Keratinocyte (primary cell): Measurements from ENCODE around the gene ZDHHC12. TPM values are rescaled to one million over a fixed set of nuclear protein-coding genes. Genes with fewer than 3 reads are reported as not detected.

Source experiments
- DNase-seq: peaks from one replicate; pipeline ENCODE4 v3.0.0-alpha.2; 2011; ENCODE audit warnings: low read depth, missing footprints, low spot score
- FAIRE-seq: peaks from 2 replicates; lab custom pipeline; 2011; peaks lifted over from hg19 to GRCh38; lab: Jason Lieb, UNC
- H2AFZ ChIP-seq: 2 replicates; pipeline ENCODE4 v1.6.0; 2012; ENCODE audit warnings: low read length, control low read depth, inconsistent platforms; ENCODE audit not compliant: control insufficient read depth
- H3K27ac ChIP-seq: 2 replicates; pipeline ENCODE4 v1.5.1; 2011; ENCODE audit warnings: low read length; ENCODE audit not compliant: control insufficient read depth, insufficient read depth
- H3K27me3 ChIP-seq: 3 replicates; pipeline ENCODE4 v1.6.0; 2011; ENCODE audit warnings: low read length; ENCODE audit not compliant: control insufficient read depth, insufficient read depth; ENCODE audit errors: extremely low read depth
- H3K36me3 ChIP-seq, 2 experiments: 2 replicates in 1 of 2; 3 replicates in 1 of 2; pipeline ENCODE4 v1.5.1; 2011; ENCODE audit warnings: low read length in 2 of 2, mild to moderate bottlenecking in 1 of 2; ENCODE audit not compliant: control insufficient read depth in 2 of 2, insufficient read depth in 2 of 2; ENCODE audit errors: extremely low read depth in 1 of 2
- H3K4me1 ChIP-seq: 3 replicates; pipeline ENCODE4 v1.5.1; 2011; ENCODE audit warnings: low read length; ENCODE audit not compliant: control insufficient read depth, insufficient read depth; ENCODE audit errors: extremely low read depth
- H3K4me2 ChIP-seq: 3 replicates; pipeline ENCODE4 v1.6.0; 2011; ENCODE audit warnings: low read depth, low read length; ENCODE audit not compliant: control insufficient read depth, insufficient read depth; ENCODE audit errors: extremely low read depth
- H3K4me3 ChIP-seq, 3 experiments: fragments of 200-600 bp in 1 of 3; sonication (generic) in 1 of 3; 2 replicates in 2 of 3; 3 replicates in 1 of 3; pipeline ENCODE4 v1.5.1; 2011 to 2016; ENCODE audit warnings: low read length in 3 of 3, mild to moderate bottlenecking in 3 of 3, control low read depth in 2 of 3, inconsistent platforms in 1 of 3, low read depth in 1 of 3, mixed read lengths in 1 of 3, mixed run types in 1 of 3, moderate library complexity in 1 of 3; ENCODE audit not compliant: control insufficient read depth in 2 of 3, insufficient read depth in 2 of 3; ENCODE audit errors: extremely low read depth in 1 of 3
- H3K79me2 ChIP-seq: 2 replicates; pipeline ENCODE4 v1.6.0; 2012; ENCODE audit warnings: low read length; ENCODE audit not compliant: control insufficient read depth, insufficient read depth
- H3K9ac ChIP-seq: 3 replicates; pipeline ENCODE4 v1.6.0; 2011; ENCODE audit warnings: low read length; ENCODE audit not compliant: control insufficient read depth, insufficient read depth; ENCODE audit errors: extremely low read depth
- H3K9me1 ChIP-seq: 3 replicates; pipeline ENCODE4 v1.6.0; 2011; ENCODE audit warnings: low read length; ENCODE audit not compliant: control insufficient read depth, insufficient read depth; ENCODE audit errors: extremely low read depth
- H3K9me3 ChIP-seq: 2 replicates; pipeline ENCODE4 v1.5.1; 2012; ENCODE audit warnings: low read depth, low read length; ENCODE audit not compliant: control insufficient read depth
- H4K20me1 ChIP-seq: 3 replicates; pipeline ENCODE4 v1.6.0; 2011; ENCODE audit warnings: low read length; ENCODE audit not compliant: control insufficient read depth, insufficient read depth; ENCODE audit errors: extremely low read depth
- CTCF ChIP-seq, 3 experiments: IDR thresholded peaks in 1 of 3; conservative IDR thresholded peaks in 1 of 3; optimal IDR thresholded peaks in 1 of 3; 2 replicates in 2 of 3; 3 replicates in 1 of 3; pipeline versions ENCODE3 to v1.5.1; 2011; ENCODE audit warnings: low read length in 3 of 3, mild to moderate bottlenecking in 3 of 3, moderate library complexity in 2 of 3, control low read depth in 1 of 3, inconsistent platforms in 1 of 3; ENCODE audit not compliant: insufficient read depth in 2 of 3; ENCODE audit errors: extremely low read depth in 1 of 3
- EZH2 ChIP-seq: IDR thresholded peaks from one replicate; pipeline ENCODE4 v1.6.1; 2012; ENCODE audit warnings: inconsistent platforms, mild to moderate bottlenecking, low read length, moderate library complexity
- dilution Hi-C: fragments of 300-500 bp; cut with MboI; formaldehyde crosslinking; loops from one replicate; pipeline ENCODE4 v1.7.0; 2020; ENCODE audit warnings: low sequenced_read_pairs; ENCODE audit not compliant: extremely low pct_ligation_motif_present
- polyA plus RNA-seq, 5 experiments: library from polyadenylated mRNA; depleted of rRNA in 3 of 5; stranded (reverse) in 3 of 5; stranded (forward) in 1 of 5; unstranded in 1 of 5; fragments of >200 nt; gene quantifications; 1 replicate in 1 of 5; 2 replicates in 3 of 5; 3 replicates in 1 of 5; pipeline versions ENCODE4 v1.2.1 to v1.2.3, GENCODE V29; 2011 to 2012; ENCODE audit warnings: missing spikeins in 2 of 5, low read depth in 1 of 5, low replicate concordance in 1 of 5

Gene ZDHHC12
- polyA plus RNA-seq, 1 donor (not counting 4 experiments of a cell fraction or from before 2014, with no cell fraction given): 24.1 TPM

GRCh38 chr9:128762671-128763449 lies 38.9 kb upstream of the ZDHHC12 start:
- Histone ChIP-seq H3K27me3 (no peaks in the 10 kb centered on the region), H2AFZ (no peak overlapping the region), H3K9me3 (no peaks in the 10 kb centered on the region), H3K9me1 (no peaks in the 10 kb centered on the region), H3K36me3 (peaks cover 0 to 3% of the 10 kb centered on the region in 2 experiments), H3K4me1 (no peaks in the 10 kb centered on the region), H4K20me1 (no peaks in the 10 kb centered on the region), H3K27ac (no peak overlapping the region), H3K9ac (no peak overlapping the region), H3K79me2 (no peaks in the 10 kb centered on the region), H3K4me2 (no peak overlapping the region), H3K4me3 (no peak overlapping the region)
- TF ChIP-seq CTCF (optimal IDR thresholded peaks at IDR 0.05 in 1 of 3, IDR thresholded peaks at IDR 0.05 in 1 of 3, conservative IDR thresholded peaks at IDR 0.05 in 1 of 3; ENCODE audit: extremely low read depth in 1 of 3, insufficient read depth in 2 of 3, low read length in 3 of 3) (no peak), EZH2 (no peak)
- DNase-seq: no peak
- FAIRE-seq: no peak
- dilution Hi-C loops: no loop called here

- peaks cover 0 to 6% of the 10 kb centered on the region in 2 experiments for H3K36me3 ChIP-seq
- dilution Hi-C loops: no loop called here
- no peak overlapping the region for H3K4me3 ChIP-seq
- H3K9me1 ChIP-seq: no peaks in the 10 kb centered on the region
- no peak overlapping the region for H2AFZ ChIP-seq
- TF ChIP-seq CTCF (optimal IDR thresholded peaks at IDR 0.05 in 1 of 3, IDR thresholded peaks at IDR 0.05 in 1 of 3, conservative IDR thresholded peaks at IDR 0.05 in 1 of 3; ENCODE audit: extremely low read depth in 1 of 3, insufficient read depth in 2 of 3, low read length in 3 of 3): no peak
- TF ChIP-seq EZH2: no peak
- no peaks in the 10 kb centered on the region for H3K27me3 ChIP-seq
- H3K9ac ChIP-seq: no peak overlapping the region
- no peak overlapping the region for H3K27ac ChIP-seq
- H3K79me2 ChIP-seq: no peaks in the 10 kb centered on the region
- FAIRE-seq (no peak), DNase-seq (no peak)
- H3K4me1 ChIP-seq: no peaks in the 10 kb centered on the region
- no peaks in the 10 kb centered on the region for H4K20me1 ChIP-seq
- no peaks in the 10 kb centered on the region for H3K9me3 ChIP-seq
- no peak overlapping the region for H3K4me2 ChIP-seq
These were observed 33.7 kb upstream of the ZDHHC12 start for GRCh38 chr9:128757602-128758001.
